A549 (cell line): ENCODE results near the gene IQCE. TPM values are rescaled to one million over a fixed set of nuclear protein-coding genes. Genes with fewer than 3 reads are reported as not detected.
A peak's percentile ranks its signal among the peaks of the same experiment; 100 is the strongest.
"Not testable (repeated sequence)": the region's sequence is repeated elsewhere in the genome, so short reads cannot be mapped to it uniquely, and the experiment has no call there.

ENCODE experiments used
- ATAC-seq, 2 experiments: fragments of 200-7000 bp in 1 of 2; fragments of >200 bp in 1 of 2; cut with Nextera tagmentation in 1 of 2; cut with Tn5 transposase in 1 of 2; 3 replicates each; pipeline versions ENCODE4 v1.8.0 to v1.9.1; 2018 to 2020; ENCODE audit warnings: mild to moderate bottlenecking in 1 of 2, moderate library complexity in 1 of 2
- CTCF ChIA-PET: fragments of 300-600 bp; sonication (Branson Sonifier 250); formaldehyde crosslinking; extraction: SDS; loops from one replicate; lab custom pipeline; 2021; ENCODE audit warnings: antibody characterized with exemption, inconsistent platforms; lab: Yijun Ruan, JAX
- POLR2A ChIA-PET: fragments of 350-600 bp; formaldehyde crosslinking; extraction: SDS; loops from one replicate; lab custom pipeline; 2021; ENCODE audit warnings: antibody characterized with exemption, inconsistent platforms; lab: Yijun Ruan, JAX
- DNase-seq, 2 experiments: peaks; one replicate each; pipeline versions ENCODE4 v3.0.0 to v3.0.0-alpha.2; 2011 to 2016; ENCODE audit warnings: low read depth in 1 of 2, low spot score in 1 of 2
- FAIRE-seq: peaks from 2 replicates; lab custom pipeline; 2011; peaks lifted over from hg19 to GRCh38; lab: Jason Lieb, UNC
- H3K27ac ChIP-seq, 2 experiments: fragments of >200 bp; sonication (Bioruptor Twin); formaldehyde crosslinking; 3 replicates each; pipeline ENCODE4 v1.5.1; 2016 to 2017
- H3K4me1 ChIP-seq: fragments of >200 bp; sonication (Bioruptor Twin); formaldehyde crosslinking; 3 replicates; pipeline ENCODE4 v1.6.1; 2016
- H3K4me2 ChIP-seq: fragments of >200 bp; sonication (Bioruptor Twin); formaldehyde crosslinking; 3 replicates; pipeline ENCODE4 v1.6.1; 2016
- H3K4me3 ChIP-seq: fragments of >200 bp; sonication (Bioruptor Twin); formaldehyde crosslinking; 3 replicates; pipeline ENCODE4 v1.5.1; 2016
- H3K9me3 ChIP-seq: fragments of >200 bp; sonication (Bioruptor Twin); formaldehyde crosslinking; 3 replicates; pipeline ENCODE4 v1.6.1; 2016
- CHD2 ChIP-seq: fragments of 150-350 bp; IDR thresholded peaks from 2 replicates; pipeline ENCODE4 v1.6.1; 2014; ENCODE audit warnings: low read length; ENCODE audit not compliant: partially characterized antibody
- EHMT2 ChIP-seq: fragments of 200-600 bp; sonication (generic); IDR thresholded peaks from 2 replicates; pipeline ENCODE4 v1.6.1; 2016; ENCODE audit warnings: antibody characterized with exemption, low read depth, mild to moderate bottlenecking, moderate library complexity
- FOSL2 ChIP-seq, 2 experiments: fragments of 450-650 bp in 1 of 2; fragments of >200 bp in 1 of 2; sonication (Bioruptor Twin) in 1 of 2; formaldehyde crosslinking; IDR thresholded peaks; 2 replicates each; pipeline versions ENCODE4 v1.5.0 to v1.6.1; 2016 to 2020; ENCODE audit warnings: mild to moderate bottlenecking in 1 of 2, moderate library complexity in 1 of 2
- FOXS1 ChIP-seq: fragments of 250-450 bp; sonication (Bioruptor Pico); IDR thresholded peaks from 2 replicates; pipeline ENCODE4 v1.5.0; 2020; ENCODE audit warnings: mild to moderate bottlenecking, moderate library complexity
- HEYL ChIP-seq: fragments of 250-450 bp; sonication (Bioruptor Pico); IDR thresholded peaks from 2 replicates; pipeline ENCODE4 v1.8.0; 2021; ENCODE audit warnings: mild to moderate bottlenecking, moderate library complexity
- HOXB5 ChIP-seq: fragments of 250-450 bp; sonication (Bioruptor Pico); IDR thresholded peaks from 2 replicates; pipeline ENCODE4 v1.5.0; 2020; ENCODE audit warnings: mild to moderate bottlenecking, moderate library complexity
- MYC ChIP-seq: IDR thresholded peaks from 2 replicates; pipeline ENCODE4 v1.6.1; 2012; ENCODE audit warnings: mild to moderate bottlenecking, inconsistent platforms, low read length, improper control_type of control experiment, borderline replicate concordance
- NR3C1 ChIP-seq: fragments of >200 bp; sonication (Bioruptor Twin); formaldehyde crosslinking; IDR thresholded peaks from 3 replicates; pipeline ENCODE4 v1.6.1; 2017
- RAD21 ChIP-seq, 2 experiments: fragments of >200 bp in 1 of 2; sonication (Bioruptor Twin) in 1 of 2; formaldehyde crosslinking in 1 of 2; IDR thresholded peaks in 1 of 2; conservative IDR thresholded peaks in 1 of 2; 2 replicates in 1 of 2; 3 replicates in 1 of 2; pipeline ENCODE4 v1.6.1; 2012 to 2018; ENCODE audit warnings: inconsistent platforms in 1 of 2
- RCOR1 ChIP-seq: fragments of 150-350 bp; IDR thresholded peaks from 2 replicates; pipeline ENCODE4 v1.6.1; 2014; ENCODE audit warnings: antibody characterized with exemption, low read length, low read depth
- RFX5 ChIP-seq: fragments of 450-650 bp; IDR thresholded peaks from 2 replicates; pipeline ENCODE4 v1.7.1; 2014; ENCODE audit warnings: antibody characterized with exemption, mild to moderate bottlenecking, moderate library complexity
- RNF2 ChIP-seq: fragments of 200-600 bp; sonication (generic); IDR thresholded peaks from 2 replicates; pipeline ENCODE4 v1.6.1; 2016; ENCODE audit warnings: low read depth, mild to moderate bottlenecking, antibody characterized with exemption, moderate library complexity, borderline replicate concordance
- USF2 ChIP-seq: fragments of 450-650 bp; IDR thresholded peaks from 2 replicates; pipeline ENCODE4 v1.6.1; 2014; ENCODE audit warnings: antibody characterized with exemption
- ZSCAN20 ChIP-seq: fragments of 250-450 bp; sonication (Bioruptor Pico); IDR thresholded peaks from 2 replicates; pipeline ENCODE4 v1.8.0; 2022; ENCODE audit warnings: mild to moderate bottlenecking, moderate library complexity
- WGBS: methylation state at CpG from one replicate; pipeline ENCODE4 v1.1.6; 2017; ENCODE audit errors: missing lambda C conversion rate; 5-methylcytosine and 5-hydroxymethylcytosine counted together
- polyA plus RNA-seq, 4 experiments: library from polyadenylated mRNA; depleted of rRNA in 3 of 4; stranded (reverse); fragments of >200 nt; fragmentation: RNase III in 1 of 4; extraction: RNeasy Plus Mini Kit Qiagen cat#74134 plus additional on column Dnase treatment in 1 of 4; gene quantifications; 2 replicates in 3 of 4; 3 replicates in 1 of 4; pipeline ENCODE4 v1.2.3, GENCODE V29; 2011 to 2017
- TF ChIP-seq, protein P1 (sequence below): fragments of >200 bp; sonication (Bioruptor Twin); formaldehyde crosslinking; IDR thresholded peaks from 3 replicates; pipeline ENCODE4 v1.5.1; 2016
- TF ChIP-seq, protein P2 (sequence below): fragments of 250-450 bp; sonication (Bioruptor Pico); IDR thresholded peaks from 2 replicates; pipeline ENCODE4 v1.5.0; 2020; ENCODE audit warnings: low read depth, mild to moderate bottlenecking, moderate library complexity

The IQCE gene
- polyA plus RNA-seq, 2 of the 4 experiments (the other 2 are of a cell fraction), result 10.6 to 13.0 TPM

- ATAC-seq, result peak; percentile 48 to 76; a peak in 3 of 6 replicates
These were observed 50.2 kb downstream of the IQCE start for GRCh38 chr7:2608921-2609411.

GRCh38 chr7:2609646-2610045, 50.9 kb downstream of the IQCE start:
- ATAC-seq, DNase-seq, H3K4me3 ChIP-seq, H3K9me3 ChIP-seq, FAIRE-seq, H3K27ac ChIP-seq, H3K4me2 ChIP-seq, H3K4me1 ChIP-seq: not testable (repeated sequence)
- WGBS, result 73% methylated on average over 6 of the region's 6 CpGs
- ChIA-PET CTCF (interaction anchor here (0.8 to 1.7 kb wide), 6 partner anchors 10 to 42 kb away, joined by 3 to 5 read pairs (median 4); no protein-coding TSS in a partner anchor), POLR2A (interaction anchor here (0.6 kb wide), 1 partner anchor 22 kb away, joined by 4 read pairs; no protein-coding TSS in a partner anchor)

More at GRCh38 chr7:2608921-2609411, 50.2 kb downstream of the IQCE start:
- Histone ChIP-seq H3K27ac (no peak overlapping the region), H3K9me3 (no peaks in the 10 kb centered on the region), H3K4me3 (no peak overlapping the region), H3K4me1 (no peaks in the 10 kb centered on the region), H3K4me2 (no peak overlapping the region)
- peak; percentile 49 to 59 for DNase-seq
- no peak for FAIRE-seq
- CTCF ChIA-PET, result interaction anchor here (0.7 to 1.7 kb wide), 9 partner anchors 11 to 140 kb away, joined by 3 to 5 read pairs (median 4); no protein-coding TSS in a partner anchor
- POLR2A ChIA-PET, result no interaction called here
- TF ChIP-seq HOXB5 (CRISPR knock-in tag) (no peak), USF2 (no peak), RAD21 (conservative IDR thresholded peaks at IDR 0.05 in 1 of 2, IDR thresholded peaks at IDR 0.05 in 1 of 2) (peak in 1 of 2 experiments; percentile 29; a peak in 1 of 5 replicates)
- TF ChIP-seq, protein P1, sequence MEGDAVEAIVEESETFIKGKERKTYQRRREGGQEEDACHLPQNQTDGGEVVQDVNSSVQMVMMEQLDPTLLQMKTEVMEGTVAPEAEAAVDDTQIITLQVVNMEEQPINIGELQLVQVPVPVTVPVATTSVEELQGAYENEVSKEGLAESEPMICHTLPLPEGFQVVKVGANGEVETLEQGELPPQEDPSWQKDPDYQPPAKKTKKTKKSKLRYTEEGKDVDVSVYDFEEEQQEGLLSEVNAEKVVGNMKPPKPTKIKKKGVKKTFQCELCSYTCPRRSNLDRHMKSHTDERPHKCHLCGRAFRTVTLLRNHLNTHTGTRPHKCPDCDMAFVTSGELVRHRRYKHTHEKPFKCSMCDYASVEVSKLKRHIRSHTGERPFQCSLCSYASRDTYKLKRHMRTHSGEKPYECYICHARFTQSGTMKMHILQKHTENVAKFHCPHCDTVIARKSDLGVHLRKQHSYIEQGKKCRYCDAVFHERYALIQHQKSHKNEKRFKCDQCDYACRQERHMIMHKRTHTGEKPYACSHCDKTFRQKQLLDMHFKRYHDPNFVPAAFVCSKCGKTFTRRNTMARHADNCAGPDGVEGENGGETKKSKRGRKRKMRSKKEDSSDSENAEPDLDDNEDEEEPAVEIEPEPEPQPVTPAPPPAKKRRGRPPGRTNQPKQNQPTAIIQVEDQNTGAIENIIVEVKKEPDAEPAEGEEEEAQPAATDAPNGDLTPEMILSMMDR, result peak; percentile 24; the same call in 2 of the 3 replicates
- 68% methylated on average over 14 of the region's 14 CpGs for WGBS

DNA sequence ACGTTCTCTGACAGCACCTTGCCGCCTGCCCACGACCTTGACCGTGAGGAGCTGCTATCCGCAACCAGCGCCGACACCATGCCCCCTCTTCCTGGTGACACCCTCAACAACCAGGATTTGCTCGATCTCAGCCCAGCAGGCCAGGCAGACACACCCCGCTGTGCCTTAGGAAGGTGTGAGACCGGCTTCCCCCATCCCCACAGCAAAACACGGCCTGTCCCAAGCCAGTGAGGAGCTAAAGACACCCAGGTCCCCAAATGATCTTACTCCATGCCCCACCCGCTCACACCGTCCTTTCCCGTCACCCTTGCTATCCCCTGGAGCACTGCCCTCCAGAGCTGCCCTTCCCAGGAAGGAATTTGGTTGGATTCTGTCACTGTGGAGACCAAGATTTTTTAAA, 51.7 kb downstream of the IQCE start:
- WGBS, result 90% methylated on average over 14 of the region's 14 CpGs
- no peak for FAIRE-seq

More for the DNA sequence above, 51.7 kb downstream of the IQCE start:
- ChIA-PET CTCF (interaction anchor here (0.7 to 3.3 kb wide), 3 partner anchors 70 to 112 kb away, joined by 3 to 12 read pairs (median 3); no protein-coding TSS in a partner anchor), POLR2A (interaction anchor here (0.6 kb wide), 1 partner anchor 21 kb away, joined by 4 read pairs; no protein-coding TSS in a partner anchor)
- ATAC-seq, result no peak
- Histone ChIP-seq H3K4me3 (no peak overlapping the region), H3K9me3 (no peaks in the 10 kb centered on the region), H3K27ac (no peak overlapping the region), H3K4me2 (no peak overlapping the region), H3K4me1 (no peaks in the 10 kb centered on the region)
- no peak for DNase-seq
- TF ChIP-seq MYC (no peak), CHD2 (no peak), EHMT2 (no peak), ZSCAN20 (no peak), HEYL (CRISPR knock-in tag) (no peak), FOSL2 (IDR thresholded peaks at IDR 0.05) (no peak), FOSL2 (CRISPR knock-in tag; IDR thresholded peaks at IDR 0.05) (no peak), FOXS1 (CRISPR knock-in tag) (no peak), RCOR1 (no peak), RFX5 (no peak), NR3C1 (no peak), USF2 (no peak), RNF2 (no peak)
- TF ChIP-seq, protein P1, result no peak
- TF ChIP-seq, protein P2, sequence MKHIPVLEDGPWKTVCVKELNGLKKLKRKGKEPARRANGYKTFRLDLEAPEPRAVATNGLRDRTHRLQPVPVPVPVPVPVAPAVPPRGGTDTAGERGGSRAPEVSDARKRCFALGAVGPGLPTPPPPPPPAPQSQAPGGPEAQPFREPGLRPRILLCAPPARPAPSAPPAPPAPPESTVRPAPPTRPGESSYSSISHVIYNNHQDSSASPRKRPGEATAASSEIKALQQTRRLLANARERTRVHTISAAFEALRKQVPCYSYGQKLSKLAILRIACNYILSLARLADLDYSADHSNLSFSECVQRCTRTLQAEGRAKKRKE (CRISPR knock-in tag), result no peak
